GM15510 (cell line): ENCODE data around the gene GPR12.

ENCODE experiments used
- POLR2A ChIP-seq: IDR thresholded peaks from 3 replicates; pipeline ENCODE4 v1.6.1; 2011; ENCODE audit warnings: borderline replicate concordance; ENCODE audit not compliant: insufficient read length; ENCODE audit errors: extremely low read depth

GPR12 gene

GRCh38 chr13:26716984-26717383 lies 43.6 kb downstream of the GPR12 start:
- no peak for TF ChIP-seq POLR2A

DNA sequence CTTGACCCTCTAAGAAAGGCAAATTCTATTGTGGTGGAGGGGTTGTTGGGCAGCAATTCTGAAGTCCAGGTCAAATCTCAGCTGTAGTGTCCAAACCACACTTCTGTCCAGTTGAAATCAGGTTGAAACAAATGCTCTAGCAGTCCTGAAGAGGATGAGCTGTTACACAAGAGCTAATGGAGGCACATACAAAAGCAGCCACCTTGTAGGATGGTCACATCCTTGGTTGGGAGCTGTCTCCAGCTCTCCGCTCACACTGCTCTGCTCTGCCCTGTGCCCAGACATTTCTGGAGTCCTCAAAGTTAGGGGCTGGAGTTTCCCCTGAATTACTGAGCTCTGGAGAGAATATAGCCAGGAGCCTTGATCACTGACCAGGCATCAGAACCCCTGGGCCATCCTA lies 47.2 kb downstream of the GPR12 start:
- TF ChIP-seq POLR2A: no peak

DNA sequence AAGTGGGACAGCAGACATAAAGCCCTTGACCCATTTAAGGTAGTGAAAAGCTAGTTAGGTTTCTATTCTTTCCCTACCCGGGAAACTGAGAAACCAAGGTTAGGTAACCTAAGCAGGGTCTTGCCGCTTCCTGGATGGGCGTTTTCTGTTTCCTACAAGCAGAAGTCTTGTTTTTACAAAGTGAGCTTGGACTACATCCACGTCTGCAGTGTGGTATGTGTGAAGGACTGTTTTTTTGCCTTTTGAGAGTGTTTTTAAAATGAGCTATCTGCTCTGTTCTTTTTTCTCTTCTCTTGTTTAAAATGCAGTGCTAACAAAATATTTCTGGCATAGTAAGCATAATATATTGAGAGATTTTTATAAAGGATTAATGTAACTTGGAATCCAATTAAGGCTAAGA lies 49.4 kb downstream of the GPR12 start:
- no peak for TF ChIP-seq POLR2A

- no peak for TF ChIP-seq POLR2A
Measured at GRCh38 chr13:26710166-26710565, 50.4 kb downstream of the GPR12 start.

GRCh38 chr13:26709461-26709860 lies 51.1 kb downstream of the GPR12 start:
- TF ChIP-seq POLR2A: no peak

DNA sequence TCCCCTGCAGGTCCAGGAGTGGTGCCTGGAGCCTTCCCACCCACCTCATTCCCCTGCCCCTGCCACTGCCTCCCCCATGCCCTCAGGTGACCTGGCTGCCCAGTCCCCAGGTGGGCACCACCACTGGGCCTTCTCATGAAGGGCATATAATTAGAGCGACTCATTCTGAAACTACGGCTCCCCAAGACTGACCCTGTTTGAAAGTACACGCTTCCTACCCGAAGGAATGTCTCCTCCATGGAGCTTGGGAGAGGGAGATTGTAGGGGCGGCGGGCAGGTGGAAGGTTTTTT lies 52.6 kb downstream of the GPR12 start:
- no peak for TF ChIP-seq POLR2A

GRCh38 chr13:26707122-26708006 lies 53.2 kb downstream of the GPR12 start:
- TF ChIP-seq POLR2A: no peak

DNA sequence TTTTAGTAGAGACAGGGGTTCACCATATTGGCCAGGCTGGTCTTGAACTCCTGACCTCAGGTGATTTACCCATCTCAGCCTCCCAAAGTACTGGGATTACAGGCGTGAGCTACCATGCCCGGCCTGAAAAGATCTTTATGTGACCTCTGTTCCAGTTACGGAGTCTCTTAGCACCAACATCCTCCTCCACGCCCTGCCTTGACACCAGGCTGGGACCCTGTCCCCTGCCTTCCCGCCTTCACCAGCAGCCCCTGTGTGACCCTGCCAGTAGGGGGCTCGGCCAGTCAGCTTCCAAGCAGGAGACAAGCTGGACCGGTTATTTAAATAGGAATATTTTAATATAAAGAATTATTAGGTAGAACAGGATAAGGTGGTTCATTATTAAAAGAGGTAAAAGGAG lies 54.2 kb downstream of the GPR12 start:
- TF ChIP-seq POLR2A: no peak

DNA sequence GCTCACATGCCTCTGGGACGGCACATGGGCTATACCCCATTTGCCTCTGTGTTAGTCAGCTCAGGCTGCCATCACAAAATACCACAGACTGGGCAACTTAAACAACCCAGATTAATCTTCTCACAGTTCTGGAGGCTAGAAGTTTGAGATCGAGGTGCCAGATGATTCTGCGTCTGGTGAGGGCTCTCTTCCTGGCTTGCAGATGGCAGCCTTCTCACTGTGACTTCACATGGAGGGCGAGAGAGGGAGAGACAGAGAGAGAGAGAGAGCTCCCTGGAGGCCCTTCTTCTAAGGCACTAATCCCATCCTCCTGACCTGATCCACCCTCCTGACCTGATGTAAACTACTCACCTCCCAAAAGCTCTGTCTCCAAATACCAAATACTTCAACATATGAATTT lies 55.0 kb downstream of the GPR12 start:
- no peak for TF ChIP-seq POLR2A
